HG02610 (cell line): ENCODE measurements around the gene MAP3K13.

ENCODE experiments used
- ATAC-seq: cut with Tn5 transposase; IDR thresholded peaks from one replicate; pipeline ENCODE4 v1.9.1; 2021; ENCODE audit warnings: mild to moderate bottlenecking, moderate library complexity; ENCODE audit not compliant: unreplicated experiment

Gene MAP3K13

DNA sequence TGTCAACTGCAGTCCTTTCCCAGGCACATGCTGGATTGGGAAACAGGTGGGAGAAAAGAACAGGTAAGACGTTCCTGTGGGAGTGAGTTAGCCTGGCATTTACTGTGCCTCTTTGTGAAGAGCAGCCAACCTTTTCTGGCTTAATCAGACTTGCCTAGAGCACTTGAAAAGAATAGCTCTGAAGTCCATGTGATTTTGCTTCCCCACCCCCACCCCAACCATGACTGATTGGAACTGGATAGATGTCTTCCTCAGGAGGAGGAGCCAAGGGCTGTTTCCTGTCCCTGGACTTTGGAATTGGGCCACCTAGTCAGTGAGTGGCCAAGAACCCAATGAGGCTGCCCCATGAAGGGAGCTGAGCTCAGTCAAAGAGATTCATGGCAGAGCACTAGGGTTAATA, 140.6 kb downstream of the MAP3K13 start:
- ATAC-seq, result no peak

DNA sequence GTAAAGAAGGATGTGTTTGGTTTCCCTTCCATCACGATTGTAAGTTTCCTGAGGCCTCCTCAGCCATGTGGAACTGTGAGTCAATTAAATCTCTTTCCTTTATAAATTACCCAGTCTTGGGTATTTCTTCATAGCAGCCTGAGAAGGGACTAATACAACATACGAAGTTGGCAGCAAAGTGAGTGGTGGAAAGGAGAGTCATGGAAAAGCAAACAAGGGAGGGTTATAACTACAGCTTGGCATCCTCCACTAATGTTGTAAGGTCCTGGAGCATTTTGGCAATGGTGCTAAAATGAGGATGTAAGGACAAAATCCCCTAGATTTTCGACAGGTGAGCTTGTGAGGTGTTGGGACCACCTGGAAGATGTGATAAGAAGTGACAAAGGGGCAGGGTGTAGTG, 141.7 kb downstream of the MAP3K13 start:
- no peak for ATAC-seq

DNA sequence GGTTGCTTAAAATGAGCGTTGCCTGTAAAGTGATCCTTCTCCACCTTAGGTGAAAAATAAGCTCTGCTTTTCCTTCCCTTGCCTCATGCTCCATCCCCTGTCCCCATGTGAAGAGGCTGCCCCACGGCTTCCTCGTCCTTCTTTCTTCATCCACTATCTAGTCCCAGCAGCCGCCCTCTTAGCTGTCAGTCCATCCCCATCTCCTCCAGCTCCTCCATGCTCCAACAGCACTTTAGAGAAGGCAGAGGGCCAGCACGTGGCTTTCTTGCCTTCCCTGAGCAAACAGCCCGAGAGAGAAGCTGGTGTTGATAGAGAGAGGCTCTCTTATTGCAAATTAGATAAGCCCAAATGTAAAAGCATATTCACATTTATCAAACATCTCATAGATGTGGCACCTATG, 144.9 kb downstream of the MAP3K13 start:
- no peak for ATAC-seq

DNA sequence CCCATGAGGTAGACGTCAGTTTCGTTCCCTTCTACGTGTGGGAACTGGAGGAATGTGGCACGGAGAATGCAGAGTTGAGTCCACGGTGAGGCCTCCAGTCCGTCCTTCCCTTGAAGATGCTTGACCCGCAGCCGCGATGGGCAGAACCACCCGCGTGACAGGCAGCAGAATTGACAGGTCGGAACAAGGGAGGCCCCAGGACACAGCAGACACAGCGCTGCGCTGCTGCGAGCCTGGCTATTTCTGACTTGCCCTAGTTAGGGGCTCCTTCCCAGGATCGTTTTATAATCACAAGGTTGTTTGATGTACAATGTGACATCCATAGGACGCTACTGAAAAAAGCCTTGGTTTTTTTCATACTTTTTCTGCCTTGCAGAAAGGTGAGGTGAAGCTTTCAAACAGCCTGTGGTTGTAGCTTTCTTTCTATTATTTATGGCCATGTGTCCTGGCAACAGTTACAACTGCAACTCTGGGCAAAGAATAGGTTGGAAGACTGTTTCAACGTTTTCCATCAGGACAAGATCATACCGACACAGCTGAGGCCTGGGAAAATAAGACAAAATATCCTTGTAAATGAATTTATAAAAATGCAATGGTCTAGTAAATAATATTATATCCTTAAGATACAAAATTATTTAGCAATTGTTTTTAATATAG, 145.5 kb downstream of the MAP3K13 start:
- no peak for ATAC-seq

DNA sequence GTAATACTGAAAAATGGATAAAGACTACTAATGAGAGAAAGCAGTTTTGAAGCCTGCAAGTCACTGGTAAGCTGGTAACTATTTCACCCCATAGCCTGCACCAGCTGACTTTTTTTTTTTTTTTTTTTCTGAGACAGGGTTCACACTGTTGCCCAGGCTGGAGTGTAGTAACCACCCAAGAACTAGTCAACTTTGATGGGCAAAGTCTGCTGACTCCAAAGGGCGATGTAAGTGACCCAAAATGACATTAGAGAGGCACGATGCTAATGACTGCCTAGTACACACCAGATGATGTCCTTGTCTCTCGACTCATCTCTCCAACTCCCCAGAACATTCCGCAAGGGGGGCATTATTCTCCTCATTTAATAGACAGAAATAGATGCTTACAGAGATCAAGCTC, 148.8 kb downstream of the MAP3K13 start:
- ATAC-seq, result no peak

DNA sequence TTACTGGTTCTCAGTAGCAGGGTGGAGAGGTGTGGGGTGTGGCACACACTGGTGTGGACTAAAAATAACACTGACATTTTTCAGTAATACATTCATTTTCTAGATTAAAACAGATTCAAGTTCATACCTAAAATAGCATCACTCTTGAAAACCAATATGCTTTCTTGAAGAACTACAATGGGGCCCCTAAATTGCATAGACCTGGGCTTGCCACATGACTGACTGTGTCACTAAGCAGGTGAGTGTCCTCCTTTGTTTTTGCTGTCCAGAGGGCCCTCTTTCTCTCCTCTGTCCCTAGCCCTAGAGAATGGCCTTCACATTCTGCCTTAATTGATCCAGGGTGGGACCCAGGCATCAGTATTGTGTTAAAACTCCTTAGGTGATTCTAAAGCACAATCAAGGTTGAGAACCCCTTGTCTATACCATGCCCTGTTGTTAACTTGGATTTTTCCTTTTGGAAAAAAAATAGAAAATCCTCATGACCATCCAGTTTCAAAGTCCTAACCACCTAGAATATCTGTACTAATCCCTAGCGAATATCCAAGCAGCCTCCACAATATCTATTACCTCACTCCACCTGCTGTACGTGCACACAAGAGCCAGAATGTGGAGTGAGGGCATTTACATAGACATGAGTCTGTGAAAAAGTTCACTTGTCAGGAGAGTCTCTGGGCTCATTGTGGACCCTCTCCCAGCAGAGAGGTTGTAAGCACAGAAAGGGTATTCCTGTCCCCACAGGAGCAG, 154.6 kb downstream of the MAP3K13 start:
- no peak for ATAC-seq

DNA sequence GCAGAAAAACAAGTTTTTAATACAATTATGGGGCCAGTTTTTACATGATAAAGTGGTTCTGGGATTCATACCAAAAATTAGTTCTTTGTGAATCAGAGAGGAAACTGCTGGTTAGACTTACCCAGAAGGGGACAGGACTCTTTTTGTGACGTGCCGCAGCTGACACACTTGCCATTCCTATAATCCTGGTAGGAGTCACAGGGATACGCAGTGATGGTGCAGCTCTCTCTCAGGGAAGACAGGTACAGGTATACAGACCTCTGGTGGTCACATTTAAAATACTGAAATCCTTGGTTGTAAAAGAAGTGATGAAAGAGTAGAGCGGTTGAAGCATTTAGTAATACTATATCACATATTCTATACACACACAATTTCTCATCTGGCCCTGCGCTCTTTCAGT, 156.1 kb downstream of the MAP3K13 start:
- no peak for ATAC-seq

DNA sequence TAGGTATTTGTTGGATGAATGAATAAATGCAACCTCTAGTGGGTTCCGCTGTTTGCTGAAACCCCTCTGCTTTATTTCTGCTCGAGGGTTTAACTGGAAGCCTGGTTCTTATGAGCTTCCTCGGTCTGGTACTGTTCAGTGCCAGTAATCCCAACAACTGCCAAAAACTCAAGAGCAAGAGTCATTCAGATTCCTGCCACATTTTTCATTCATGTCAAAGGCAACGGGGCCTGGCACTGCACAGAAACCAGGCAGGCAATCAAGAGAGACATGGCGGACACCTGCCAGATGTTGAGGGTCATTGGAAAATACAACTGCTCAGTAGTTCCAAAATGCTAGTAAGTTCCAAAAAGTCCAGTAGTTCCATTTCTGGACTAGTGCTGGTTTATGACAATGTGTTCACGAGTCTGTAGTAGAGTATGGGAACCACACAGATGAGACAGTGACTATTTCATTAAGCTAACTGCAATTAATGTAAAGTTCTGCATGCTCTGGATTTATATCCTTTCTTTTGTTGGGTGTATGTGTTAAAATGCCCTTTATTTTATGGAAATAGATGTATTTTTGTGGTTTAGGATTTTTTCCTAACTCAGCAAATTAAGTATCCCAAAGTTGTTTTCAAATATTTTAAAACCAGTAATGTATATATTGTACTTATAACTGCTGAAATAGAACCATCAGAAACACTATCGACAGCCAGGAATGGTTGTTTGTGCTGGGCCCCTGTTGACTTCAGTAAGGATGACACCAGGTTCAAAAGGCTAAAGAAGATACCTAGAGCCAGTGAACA, 158.6 kb downstream of the MAP3K13 start:
- no peak for ATAC-seq

DNA sequence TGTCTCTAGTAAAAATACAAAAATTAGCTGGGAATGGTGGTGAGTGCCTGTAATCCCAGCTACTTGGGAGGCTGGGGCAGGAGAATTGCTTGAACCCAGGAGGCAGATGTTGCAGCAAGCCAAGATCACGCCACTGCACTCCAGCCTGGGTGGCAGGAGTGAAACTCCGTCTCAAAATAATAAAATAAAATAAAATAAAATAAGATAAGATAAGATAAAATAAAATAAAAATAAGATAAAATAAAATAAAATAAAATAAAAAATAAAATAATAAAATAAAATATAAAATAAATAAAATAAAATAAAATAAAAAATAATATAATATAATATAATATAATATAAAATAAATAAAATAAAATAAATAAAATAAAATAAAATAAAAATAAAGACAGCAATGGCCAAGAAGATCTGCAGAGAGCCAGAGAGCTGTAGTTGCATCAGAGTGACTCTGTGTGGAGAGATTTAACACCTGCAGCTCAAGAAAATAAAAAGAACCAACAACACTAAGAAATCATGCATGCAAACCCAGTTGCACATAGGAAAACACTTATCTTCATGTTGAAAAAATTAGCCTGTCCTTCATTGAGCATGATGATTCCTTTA, 163.5 kb downstream of the MAP3K13 start:
- ATAC-seq, result no peak

DNA sequence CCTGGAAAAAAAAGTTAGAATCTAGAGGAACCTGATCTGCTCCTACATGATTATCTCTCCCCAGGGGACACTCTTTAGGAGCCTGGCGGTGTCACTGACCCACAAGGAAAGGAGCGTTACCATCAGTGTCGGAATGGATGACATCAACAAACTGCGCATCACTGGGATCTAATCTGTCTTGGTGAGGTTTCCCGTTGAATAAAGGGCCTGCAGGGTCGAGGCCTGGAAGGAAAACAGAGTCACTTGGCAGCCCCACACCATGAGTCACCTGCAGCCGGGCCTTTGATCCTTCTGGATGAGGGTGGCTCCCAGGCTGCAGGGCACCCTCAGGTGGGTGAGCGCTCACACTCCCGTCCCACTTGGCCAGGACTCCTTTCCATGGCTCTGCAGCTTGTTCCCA, 164.4 kb downstream of the MAP3K13 start:
- no peak for ATAC-seq

DNA sequence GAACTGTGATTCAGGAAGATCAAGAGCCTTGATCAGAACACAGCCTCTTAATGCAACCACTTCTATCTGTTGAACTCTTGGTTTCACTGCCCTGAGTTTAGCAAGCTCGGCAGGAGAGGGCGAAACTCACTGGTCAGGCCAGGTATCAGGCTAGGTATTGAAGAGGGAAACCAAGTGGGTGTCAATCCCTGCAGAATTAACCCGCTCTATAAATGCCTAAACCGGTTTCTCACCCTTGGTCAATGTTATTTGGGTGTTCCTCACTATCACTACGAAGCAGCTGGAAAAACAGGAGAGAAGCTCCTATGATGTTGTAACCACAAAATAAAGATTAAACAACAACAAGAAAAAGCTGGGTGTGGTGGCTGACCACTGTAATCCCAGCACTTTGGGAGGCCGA, 165.6 kb downstream of the MAP3K13 start:
- no peak for ATAC-seq

DNA sequence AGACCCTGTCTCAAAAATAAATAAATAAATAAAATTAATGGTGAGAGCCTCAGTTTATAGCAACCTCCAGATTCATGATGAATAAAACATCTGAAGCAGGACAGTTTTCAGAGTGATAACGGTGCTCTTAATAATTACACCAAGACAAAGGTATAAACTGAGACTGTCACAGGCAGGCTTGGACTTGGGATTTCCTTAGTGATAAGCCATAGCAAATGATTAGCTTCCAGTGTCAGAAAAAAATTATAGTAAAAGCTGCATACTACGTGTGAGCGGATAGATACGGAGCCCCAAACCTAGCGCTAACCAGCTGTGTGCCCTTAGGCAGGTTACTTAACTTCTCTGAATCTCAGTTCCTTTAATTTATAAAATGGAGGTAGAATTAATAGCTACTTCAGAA, 167.9 kb downstream of the MAP3K13 start:
- no peak for ATAC-seq

DNA sequence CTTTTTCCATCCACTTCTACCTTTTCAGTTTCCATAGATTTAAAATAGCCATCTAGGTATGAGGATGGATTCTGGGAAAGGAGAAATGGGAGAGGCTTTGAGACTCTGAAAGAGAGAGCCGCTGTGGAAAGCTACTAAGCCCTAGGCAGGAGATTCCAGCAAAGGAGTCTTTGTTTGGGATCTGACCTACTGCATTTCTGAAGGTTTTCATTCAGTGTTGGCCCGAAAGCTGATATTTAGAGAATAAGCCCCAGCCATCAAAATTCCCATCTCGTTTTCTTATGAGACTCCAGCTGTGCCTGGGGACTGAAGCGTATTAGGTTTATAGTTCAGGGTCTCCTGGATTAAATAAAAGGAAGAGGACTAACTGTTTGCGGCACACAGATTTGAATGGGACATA, 170.0 kb downstream of the MAP3K13 start:
- no peak for ATAC-seq

DNA sequence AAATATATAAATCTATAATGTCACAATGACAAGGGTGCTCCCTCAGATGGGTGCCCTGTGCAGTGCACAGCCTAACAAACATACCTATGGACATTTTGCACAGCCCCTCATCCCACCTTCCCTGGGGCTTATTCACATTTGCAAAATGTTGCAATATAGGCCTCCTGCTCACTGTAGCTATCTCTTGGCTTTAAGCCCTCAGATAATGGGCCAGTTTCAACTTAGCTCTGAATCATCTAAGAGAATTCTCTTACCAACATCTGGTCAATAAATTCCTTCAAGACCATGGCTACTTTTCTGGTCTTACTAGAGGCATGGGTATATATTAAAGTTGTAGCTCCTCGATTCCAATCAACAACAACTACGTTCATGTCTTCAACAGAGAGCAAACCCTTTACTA, 171.6 kb downstream of the MAP3K13 start:
- ATAC-seq, result no peak

DNA sequence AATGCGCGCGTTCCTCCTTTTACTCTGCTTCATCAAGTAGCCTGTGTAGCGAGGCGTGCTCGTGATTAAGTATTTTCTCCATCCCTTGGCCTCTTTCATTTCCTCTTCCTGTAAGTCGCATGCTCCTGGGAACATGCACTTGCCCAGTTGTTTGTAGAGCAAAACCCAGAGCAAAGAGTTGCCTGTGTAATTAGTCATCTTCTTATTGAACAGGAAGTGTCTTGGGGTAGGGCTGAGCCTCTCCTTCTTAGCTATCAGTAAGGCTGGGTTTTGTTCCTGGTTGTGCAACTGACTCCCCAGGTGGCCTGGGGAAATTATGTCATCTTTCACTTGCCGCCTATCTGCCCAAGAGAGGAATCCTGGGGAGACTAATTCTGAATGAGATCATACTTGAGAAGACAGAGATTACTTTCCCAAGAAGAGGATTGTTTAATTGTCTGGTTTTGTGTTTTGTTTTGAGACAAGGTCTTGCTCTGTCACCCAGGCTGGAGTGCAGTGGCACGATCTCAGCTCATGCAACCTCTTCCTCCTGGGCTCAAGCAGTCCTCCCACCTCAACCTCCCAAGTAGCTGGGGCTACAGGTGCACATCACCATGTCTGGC, 174.5 kb downstream of the MAP3K13 start:
- ATAC-seq, result peak; percentile 98
